GM18498 (cell line): ENCODE data around the gene C16orf96.

Source experiments
- ATAC-seq: cut with Tn5 transposase; IDR thresholded peaks from one replicate; pipeline ENCODE4 v1.9.1; 2021; ENCODE audit warnings: mild to moderate bottlenecking, moderate library complexity; ENCODE audit not compliant: unreplicated experiment

Gene C16orf96

GRCh38 chr16:4615384-4616046 lies 59.4 kb downstream of the C16orf96 start:
- no peak for ATAC-seq

GRCh38 chr16:4616047-4616811 lies 60.1 kb downstream of the C16orf96 start:
- ATAC-seq = peak; percentile 77

GRCh38 chr16:4617880-4618279 lies 61.7 kb downstream of the C16orf96 start:
- no peak for ATAC-seq

- no peak for ATAC-seq
These were observed 62.7 kb downstream of the C16orf96 start for GRCh38 chr16:4618645-4619418.

GRCh38 chr16:4623593-4623992 lies 67.5 kb downstream of the C16orf96 start:
- no peak for ATAC-seq

- ATAC-seq = peak; percentile 74
These were observed 68.1 kb downstream of the C16orf96 start, which contains the start of gene MGRN1 for GRCh38 chr16:4624015-4624826. Gene MGRN1, plus strand, starts transcription at chr16:4624826. Its CDS starts 135 bp downstream, at chr16:4624961.

GRCh38 chr16:4624827-4625559 lies 68.9 kb downstream of the C16orf96 start:
- peak; percentile 60 for ATAC-seq

- ATAC-seq = no peak
These were observed 69.5 kb downstream of the C16orf96 start for GRCh38 chr16:4625560-4626159.

GRCh38 chr16:4626396-4626795 lies 70.3 kb downstream of the C16orf96 start:
- ATAC-seq = no peak

- ATAC-seq = no peak
These were observed 72.1 kb downstream of the C16orf96 start for GRCh38 chr16:4628283-4628682.

GRCh38 chr16:4631444-4631843 lies 75.3 kb downstream of the C16orf96 start:
- ATAC-seq = no peak

- no peak for ATAC-seq
These were observed 77.9 kb downstream of the C16orf96 start for GRCh38 chr16:4633910-4634635.

- ATAC-seq = no peak
These were observed 78.6 kb downstream of the C16orf96 start for GRCh38 chr16:4634768-4635167.

GRCh38 chr16:4636196-4636595 lies 80.1 kb downstream of the C16orf96 start:
- ATAC-seq = no peak

- ATAC-seq = no peak
These were observed 81.5 kb downstream of the C16orf96 start for GRCh38 chr16:4637501-4638166.

GRCh38 chr16:4639899-4640509 lies 83.9 kb downstream of the C16orf96 start:
- no peak for ATAC-seq

- no peak for ATAC-seq
These were observed 84.6 kb downstream of the C16orf96 start for GRCh38 chr16:4640572-4641305.
